Subcutaneous abdominal adipose tissue (tissue), 5 donors: ENCODE measurements around the gene CCDC192.

ENCODE experiments used
- H3K27ac ChIP-seq: one replicate; pipeline ENCODE4 v1.7.0; 2013; ENCODE audit warnings: low read depth, mild to moderate bottlenecking, inconsistent platforms, low read length, moderate library complexity
- H3K27me3 ChIP-seq, 5 donors: one replicate each; pipeline ENCODE4 v1.7.0; 2013; ENCODE audit warnings: low read length in 5 of 5, inconsistent platforms in 1 of 5; ENCODE audit not compliant: control insufficient read depth in 5 of 5, insufficient read depth in 4 of 5
- H3K36me3 ChIP-seq, 5 donors: one replicate each; pipeline ENCODE4 v1.7.0; 2013; ENCODE audit warnings: low read length in 5 of 5; ENCODE audit not compliant: control insufficient read depth in 5 of 5, insufficient read depth in 5 of 5
- H3K4me1 ChIP-seq, 5 donors: one replicate each; pipeline ENCODE4 v1.7.0; 2013; ENCODE audit warnings: low read length in 5 of 5, mild to moderate bottlenecking in 3 of 5, moderate library complexity in 1 of 5; ENCODE audit not compliant: control insufficient read depth in 5 of 5, insufficient read depth in 5 of 5
- H3K4me3 ChIP-seq, 5 donors: one replicate each; pipeline ENCODE4 v1.7.0; 2013; ENCODE audit warnings: low read length in 5 of 5, low read depth in 1 of 5
- H3K9ac ChIP-seq, 5 donors: one replicate each; pipeline ENCODE4 v1.7.0; 2013; ENCODE audit warnings: low read length in 5 of 5, mild to moderate bottlenecking in 4 of 5, moderate library complexity in 3 of 5
- H3K9me3 ChIP-seq, 5 donors: one replicate each; pipeline ENCODE4 v1.7.0; 2013; ENCODE audit warnings: low read length in 5 of 5; ENCODE audit not compliant: control insufficient read depth in 5 of 5
- donor health status: healthy.
- donor health status: healthy.
- donor health status: healthy.
- donor health status: healthy.
- donor health status: healthy.

Gene CCDC192

GRCh38 chr5:127909066-127909465 is 205.9 kb downstream of the CCDC192 start:
- Histone ChIP-seq H3K4me3 (no peak overlapping the region), H3K4me1 (peaks cover 0 to 13% (median 0%) of the 10 kb centered on the region in 5 donors), H3K9ac (no peak overlapping the region), H3K9me3 (no peaks in the 10 kb centered on the region), H3K36me3 (no peaks in the 10 kb centered on the region), H3K27ac (no peak overlapping the region), H3K27me3 (no peaks in the 10 kb centered on the region)

- H3K36me3 ChIP-seq = no peaks in the 10 kb centered on the region
- H3K4me3 ChIP-seq = no peak overlapping the region
- H3K4me1 ChIP-seq = peaks cover 0 to 13% (median 0%) of the 10 kb centered on the region in 5 donors
- no peak overlapping the region for H3K9ac ChIP-seq
- no peaks in the 10 kb centered on the region for H3K9me3 ChIP-seq
- no peaks in the 10 kb centered on the region for H3K27me3 ChIP-seq
- no peak overlapping the region for H3K27ac ChIP-seq
Measured at GRCh38 chr5:127909821-127910220, 206.6 kb downstream of the CCDC192 start.

GRCh38 chr5:127910307-127910956 is 207.2 kb downstream of the CCDC192 start:
- H3K9me3 ChIP-seq = no peaks in the 10 kb centered on the region
- H3K27me3 ChIP-seq = no peaks in the 10 kb centered on the region
- H3K9ac ChIP-seq = no peak overlapping the region
- no peaks in the 10 kb centered on the region for H3K36me3 ChIP-seq
- no peak overlapping the region for H3K27ac ChIP-seq
- peaks cover 0 to 13% (median 0%) of the 10 kb centered on the region in 5 donors for H3K4me1 ChIP-seq
- H3K4me3 ChIP-seq = no peak overlapping the region

DNA sequence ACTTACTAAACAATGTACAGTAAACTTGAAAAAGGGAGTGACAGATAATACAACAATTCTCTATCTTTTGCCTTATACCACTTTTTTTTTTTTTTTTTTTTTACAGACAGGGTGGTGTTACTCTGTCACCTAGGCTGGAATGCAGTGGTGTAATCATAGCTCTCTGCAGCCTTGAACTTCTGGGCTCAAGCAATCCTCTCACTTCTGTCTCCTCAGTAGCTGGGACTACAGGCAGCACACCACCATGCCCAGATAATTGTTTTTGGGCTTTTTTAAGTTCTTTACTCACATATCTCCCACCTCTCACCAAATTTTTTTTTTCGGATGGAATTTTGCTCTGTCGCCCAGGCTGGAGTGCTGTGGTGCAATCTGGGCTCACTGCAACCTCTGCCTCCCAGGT is 208.4 kb downstream of the CCDC192 start:
- H3K27ac ChIP-seq = no peak overlapping the region
- no peaks in the 10 kb centered on the region for H3K36me3 ChIP-seq
- no peak overlapping the region for H3K4me3 ChIP-seq
- peaks cover 0 to 13% (median 0%) of the 10 kb centered on the region in 5 donors for H3K4me1 ChIP-seq
- no peaks in the 10 kb centered on the region for H3K27me3 ChIP-seq
- no peak overlapping the region for H3K9ac ChIP-seq
- H3K9me3 ChIP-seq = no peaks in the 10 kb centered on the region

- H3K9ac ChIP-seq = no peak overlapping the region
- H3K4me3 ChIP-seq = no peak overlapping the region
- H3K27me3 ChIP-seq = no peaks in the 10 kb centered on the region
- no peaks in the 10 kb centered on the region for H3K9me3 ChIP-seq
- H3K4me1 ChIP-seq = peaks cover 0 to 15% (median 5%) of the 10 kb centered on the region in 5 donors
- no peak overlapping the region for H3K27ac ChIP-seq
- H3K36me3 ChIP-seq = no peaks in the 10 kb centered on the region
Measured at GRCh38 chr5:127912411-127912810, 209.2 kb downstream of the CCDC192 start.

GRCh38 chr5:127916885-127917573 is 213.8 kb downstream of the CCDC192 start:
- H3K4me1 ChIP-seq = peaks cover 0 to 8% (median 3%) of the 10 kb centered on the region in 5 donors
- no peak overlapping the region for H3K27ac ChIP-seq
- no peak overlapping the region for H3K9ac ChIP-seq
- no peaks in the 10 kb centered on the region for H3K27me3 ChIP-seq
- H3K4me3 ChIP-seq = no peak overlapping the region
- no peaks in the 10 kb centered on the region for H3K9me3 ChIP-seq
- no peaks in the 10 kb centered on the region for H3K36me3 ChIP-seq

- H3K9me3 ChIP-seq = no peaks in the 10 kb centered on the region
- H3K27me3 ChIP-seq = no peaks in the 10 kb centered on the region
- H3K9ac ChIP-seq = no peak overlapping the region
- H3K36me3 ChIP-seq = no peaks in the 10 kb centered on the region
- no peak overlapping the region for H3K4me3 ChIP-seq
- no peak overlapping the region for H3K27ac ChIP-seq
- peaks cover 0 to 8% (median 3%) of the 10 kb centered on the region in 5 donors for H3K4me1 ChIP-seq
Measured at GRCh38 chr5:127919006-127919796, 216.0 kb downstream of the CCDC192 start.

- no peaks in the 10 kb centered on the region for H3K36me3 ChIP-seq
- no peak overlapping the region for H3K9ac ChIP-seq
- H3K27ac ChIP-seq = no peak overlapping the region
- no peaks in the 10 kb centered on the region for H3K9me3 ChIP-seq
- H3K4me3 ChIP-seq = no peak overlapping the region
- H3K4me1 ChIP-seq = peaks cover 0 to 8% (median 3%) of the 10 kb centered on the region in 5 donors
- no peaks in the 10 kb centered on the region for H3K27me3 ChIP-seq
Measured at GRCh38 chr5:127919818-127920217, 216.6 kb downstream of the CCDC192 start.

DNA sequence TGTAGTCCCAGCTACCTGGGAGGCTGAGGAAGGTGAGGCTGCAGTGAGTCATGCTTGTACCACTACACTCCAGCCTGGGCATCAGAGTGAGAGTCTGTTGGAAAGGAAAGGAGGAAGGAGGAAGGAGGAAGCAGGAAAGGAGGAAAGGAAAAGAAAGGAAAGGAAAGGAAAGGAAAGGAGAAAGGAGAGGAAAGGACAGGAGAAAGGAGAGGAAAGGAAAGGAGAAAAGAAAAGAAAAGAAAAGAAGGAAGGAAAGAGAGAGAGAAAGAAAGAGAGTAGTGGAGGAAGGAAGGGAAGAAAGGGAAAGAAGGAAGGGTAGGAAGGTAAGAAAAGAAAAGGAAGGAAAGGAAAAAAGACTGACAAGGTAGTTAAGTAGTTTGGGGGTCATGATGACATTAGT is 217.7 kb downstream of the CCDC192 start:
- no peaks in the 10 kb centered on the region for H3K36me3 ChIP-seq
- no peaks in the 10 kb centered on the region for H3K9me3 ChIP-seq
- H3K27ac ChIP-seq = no peak overlapping the region
- no peak overlapping the region for H3K9ac ChIP-seq
- H3K4me1 ChIP-seq = peaks cover 0 to 8% (median 3%) of the 10 kb centered on the region in 5 donors
- H3K27me3 ChIP-seq = no peaks in the 10 kb centered on the region
- H3K4me3 ChIP-seq = no peak overlapping the region

- Histone ChIP-seq H3K36me3 (no peaks in the 10 kb centered on the region), H3K9me3 (no peaks in the 10 kb centered on the region), H3K4me3 (no peak overlapping the region), H3K9ac (no peak overlapping the region), H3K27ac (no peak overlapping the region), H3K27me3 (no peaks in the 10 kb centered on the region), H3K4me1 (no peaks in the 10 kb centered on the region)
Measured at GRCh38 chr5:127922603-127923002, 219.4 kb downstream of the CCDC192 start.
